HG02678 (cell line): ENCODE measurements around the gene SLC35E3.

Experiments used
- ATAC-seq: cut with Tn5 transposase; IDR thresholded peaks from one replicate; pipeline ENCODE4 v1.9.1; 2021; ENCODE audit warnings: mild to moderate bottlenecking, moderate library complexity; ENCODE audit not compliant: unreplicated experiment

SLC35E3 gene

GRCh38 chr12:68769941-68770340 lies 24.0 kb downstream of the SLC35E3 start:
- no peak for ATAC-seq

- no peak for ATAC-seq
Observed at GRCh38 chr12:68771223-68771925, 25.4 kb downstream of the SLC35E3 start.

- ATAC-seq, result peak; percentile 77
Observed at GRCh38 chr12:68772714-68773113, 26.7 kb downstream of the SLC35E3 start.

DNA sequence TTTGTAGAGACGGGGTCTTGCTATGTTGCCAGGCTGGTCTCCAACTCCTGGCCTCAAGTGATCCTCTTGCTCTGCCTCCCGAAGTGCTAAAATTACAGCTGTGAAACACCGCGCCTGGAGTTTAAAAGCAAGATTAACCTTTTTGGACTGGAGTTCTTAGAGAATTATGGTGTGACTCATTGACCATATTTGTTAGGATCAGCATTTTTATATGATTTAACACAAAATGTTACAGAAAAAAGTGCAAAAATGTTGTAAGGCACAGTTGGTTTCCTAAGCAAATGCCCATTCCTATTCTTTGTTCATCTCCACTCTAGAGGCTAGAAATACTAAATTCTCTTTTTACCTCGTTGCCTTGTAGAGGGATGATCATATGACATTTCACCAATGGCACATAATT lies 27.6 kb downstream of the SLC35E3 start:
- ATAC-seq, result no peak

DNA sequence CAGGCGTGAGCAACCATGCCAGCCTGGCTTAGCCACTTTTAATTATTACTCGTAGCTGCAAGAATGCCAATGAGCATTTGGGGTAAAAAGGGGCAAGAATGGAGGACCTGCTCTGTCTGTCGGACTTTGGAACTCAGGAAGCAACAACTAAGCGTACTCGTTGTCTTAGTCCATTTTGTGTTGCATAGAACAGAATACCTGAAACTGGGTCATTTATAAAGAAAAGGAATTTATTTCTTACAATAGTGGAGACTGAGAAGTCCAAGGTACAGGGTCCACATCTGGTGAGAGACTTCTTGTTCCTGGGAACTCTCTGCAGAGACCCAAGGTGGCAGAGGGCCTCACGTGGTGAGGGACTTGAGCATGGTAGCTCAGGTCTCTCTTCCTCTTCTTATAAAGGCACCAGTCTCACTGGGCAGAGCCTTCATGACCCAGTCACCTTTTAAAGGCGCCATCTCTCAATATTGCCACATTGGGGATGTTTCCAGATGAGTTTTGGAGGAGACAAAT lies 29.2 kb downstream of the SLC35E3 start:
- no peak for ATAC-seq

- ATAC-seq, result no peak
Observed at GRCh38 chr12:68776976-68777610, 31.1 kb downstream of the SLC35E3 start.

GRCh38 chr12:68779280-68779679 lies 33.3 kb downstream of the SLC35E3 start:
- ATAC-seq, result no peak

- no peak for ATAC-seq
Observed at GRCh38 chr12:68780731-68781130, 34.8 kb downstream of the SLC35E3 start.

DNA sequence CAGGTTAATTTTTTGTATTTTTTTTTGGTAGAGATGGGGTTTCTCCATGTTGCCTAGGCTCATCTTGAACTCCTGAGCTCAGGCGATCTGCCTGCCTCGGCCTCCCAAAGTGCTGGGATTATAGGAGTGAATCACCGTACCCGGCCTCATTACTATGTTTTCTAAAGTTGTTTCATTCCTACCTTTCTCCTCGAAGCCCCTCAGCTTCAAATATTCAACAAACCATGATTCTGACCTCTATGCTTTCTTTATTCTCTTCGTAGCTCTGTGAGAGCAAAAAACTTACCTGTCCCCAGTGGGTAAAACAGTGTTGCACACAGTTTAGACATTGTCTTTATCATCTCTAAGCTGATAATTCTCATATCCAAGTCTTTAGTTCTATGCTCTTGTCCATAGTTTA lies 35.8 kb downstream of the SLC35E3 start:
- ATAC-seq, result no peak

DNA sequence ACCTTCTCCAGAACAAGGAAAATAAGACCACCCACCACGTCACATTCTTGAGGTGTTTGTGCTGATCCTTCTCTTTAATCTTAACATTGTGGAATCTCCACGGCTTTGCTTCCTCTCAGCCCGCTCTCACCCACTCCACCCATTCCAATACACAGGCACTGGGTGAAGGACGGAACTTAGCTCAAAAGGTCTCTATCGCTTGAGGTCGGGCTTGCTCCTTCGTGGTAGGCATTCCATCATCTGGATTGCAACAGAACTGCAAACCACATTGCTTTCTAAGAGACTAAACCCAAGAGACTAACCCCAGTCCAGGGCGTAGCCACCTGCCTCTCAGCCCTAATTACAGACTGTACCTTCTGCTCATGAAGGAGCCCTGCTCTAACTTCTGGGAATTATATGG lies 38.0 kb downstream of the SLC35E3 start:
- no peak for ATAC-seq

DNA sequence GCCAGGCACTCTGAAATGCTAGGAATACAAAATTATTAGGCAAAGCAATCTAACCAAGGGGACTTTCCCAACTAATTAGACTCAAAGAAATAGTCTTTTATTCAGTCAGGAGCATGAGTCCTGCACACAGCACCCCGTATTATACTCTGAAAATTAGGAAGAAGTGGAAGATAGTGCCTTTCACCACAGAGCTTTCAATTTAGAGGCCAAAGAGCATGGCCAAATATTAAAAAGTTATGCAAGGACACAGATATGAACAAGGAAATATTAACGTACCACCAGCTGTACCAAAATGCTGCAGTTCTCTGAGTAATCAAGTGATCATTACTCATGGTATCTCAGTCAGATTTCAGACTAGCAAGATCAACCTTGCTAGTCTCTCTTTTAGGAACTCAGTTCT lies 39.4 kb downstream of the SLC35E3 start:
- ATAC-seq, result no peak

GRCh38 chr12:68785823-68786222 lies 39.8 kb downstream of the SLC35E3 start:
- ATAC-seq, result no peak

- no peak for ATAC-seq
Observed at GRCh38 chr12:68786929-68787328, 41.0 kb downstream of the SLC35E3 start.

DNA sequence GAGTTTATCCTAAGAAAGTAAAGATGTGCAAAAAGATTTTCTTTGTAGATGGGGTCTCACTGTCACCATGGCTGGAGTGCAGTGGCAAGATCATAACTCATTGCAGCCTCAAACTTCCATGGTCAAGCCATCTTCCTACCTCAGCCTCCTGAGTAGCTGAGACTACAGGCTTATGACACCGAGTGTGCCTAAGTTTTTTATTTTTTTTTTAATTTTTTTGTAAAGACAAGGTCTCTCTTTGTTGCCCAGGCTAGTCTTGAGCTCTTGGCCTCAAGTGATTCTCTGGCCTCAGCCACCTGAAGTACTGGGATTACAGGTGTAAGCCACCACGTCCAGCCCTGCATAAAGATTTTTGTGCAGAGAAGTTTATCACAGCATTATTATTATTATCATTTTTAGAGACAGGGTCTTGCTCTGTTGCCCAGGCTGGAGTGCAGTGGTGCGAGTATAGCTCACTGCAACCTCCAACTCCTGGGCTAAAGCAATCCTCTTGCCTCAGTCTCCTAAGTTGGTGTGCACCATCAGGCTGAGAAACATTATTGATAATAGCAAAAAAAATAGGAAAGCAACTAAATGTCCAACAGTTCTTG lies 42.7 kb downstream of the SLC35E3 start:
- ATAC-seq, result no peak

GRCh38 chr12:68789144-68789878 lies 43.3 kb downstream of the SLC35E3 start:
- no peak for ATAC-seq

DNA sequence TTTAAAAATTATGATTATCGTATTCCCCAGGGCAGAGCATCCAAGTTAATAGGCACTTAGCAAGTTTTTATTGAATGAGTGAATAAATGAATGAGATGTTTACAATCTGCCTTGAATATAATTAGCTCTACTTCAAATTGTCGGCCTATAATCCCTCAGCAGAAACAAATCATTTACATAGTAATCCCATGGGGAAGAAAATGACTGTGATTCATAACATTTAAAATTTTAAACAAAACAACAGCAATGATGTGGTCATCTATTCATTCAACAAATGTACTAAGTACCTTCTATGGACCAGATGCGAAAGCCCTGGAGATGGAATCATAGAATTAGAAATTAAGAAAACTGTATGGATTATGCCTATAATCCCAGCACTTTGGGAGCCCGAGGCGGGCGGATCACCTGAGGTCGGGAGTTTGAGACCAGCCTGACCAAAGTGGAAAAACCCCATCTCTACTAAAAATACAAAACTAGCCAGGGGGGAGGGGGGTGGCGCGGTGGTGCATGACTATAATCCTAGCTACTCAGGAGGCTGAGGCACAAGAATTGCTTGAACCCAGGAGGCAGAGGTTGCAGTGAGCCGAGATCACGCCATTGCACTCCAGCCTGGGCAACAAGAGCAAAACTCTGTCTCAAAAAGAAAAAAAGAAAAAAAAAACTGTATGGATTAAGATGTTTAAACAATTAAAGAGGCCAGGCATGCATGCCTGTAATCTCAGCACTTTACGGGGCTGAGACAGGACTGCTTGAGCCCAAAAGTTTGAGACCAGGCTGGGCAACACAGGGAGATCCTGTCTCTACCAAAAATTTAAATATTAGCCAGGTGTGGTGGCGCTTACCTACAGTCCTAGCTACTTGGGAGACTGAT lies 44.3 kb downstream of the SLC35E3 start:
- ATAC-seq, result no peak

GRCh38 chr12:68790952-68791234 lies 44.9 kb downstream of the SLC35E3 start:
- no peak for ATAC-seq

GRCh38 chr12:68791897-68792481 lies 46.0 kb downstream of the SLC35E3 start:
- ATAC-seq, result no peak

DNA sequence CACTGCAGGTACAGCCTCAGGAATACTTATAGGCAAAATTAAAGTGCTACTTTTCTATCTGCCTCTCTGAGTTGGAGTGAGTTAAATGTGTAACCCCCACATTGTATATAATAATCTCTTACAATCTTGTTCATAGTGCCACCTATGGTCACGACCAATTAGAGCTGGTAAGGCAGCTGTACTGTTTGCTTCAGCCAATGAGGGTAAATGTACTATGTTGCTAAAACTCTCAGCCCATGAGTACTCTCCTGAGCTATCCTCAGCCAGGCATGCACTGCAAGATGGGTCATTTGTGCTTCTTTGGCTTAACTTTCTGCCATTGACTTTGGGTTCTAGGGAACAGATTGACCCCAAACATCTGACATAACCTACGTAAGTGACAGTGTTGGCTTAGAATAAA lies 47.0 kb downstream of the SLC35E3 start:
- peak; percentile 89 for ATAC-seq

- no peak for ATAC-seq
Observed at GRCh38 chr12:68793436-68793835, 47.5 kb downstream of the SLC35E3 start.
